Measurements from ENCODE around the gene CCDC167.

GRCh38 chr6:37523412-37523811 lies 23.7 kb upstream of the CCDC167 start:
- TF ChIP-seq CTCF (IDR thresholded peaks at IDR 0.05): no peak
- TF ChIP-seq POLR2A (IDR thresholded peaks at IDR 0.05): no peak
